GM19468 (cell line): ENCODE measurements around the gene PSENEN.

Experiments used
- ATAC-seq: cut with Tn5 transposase; IDR thresholded peaks from one replicate; pipeline ENCODE4 v1.9.1; 2021; ENCODE audit warnings: mild to moderate bottlenecking, moderate library complexity, moderate number of reproducible peaks; ENCODE audit not compliant: unreplicated experiment; ENCODE audit errors: extremely low read depth

PSENEN gene

GRCh38 chr19:35731779-35732405 lies 13.6 kb upstream of the PSENEN start:
- no peak for ATAC-seq

GRCh38 chr19:35732540-35733179 lies 12.8 kb upstream of the PSENEN start:
- no peak for ATAC-seq

- no peak for ATAC-seq
Observed at GRCh38 chr19:35733180-35734125, 12.0 kb upstream of the PSENEN start.

GRCh38 chr19:35734273-35734672 lies 11.2 kb upstream of the PSENEN start:
- ATAC-seq = no peak

- no peak for ATAC-seq
Observed at GRCh38 chr19:35734889-35735288, 10.6 kb upstream of the PSENEN start.

- no peak for ATAC-seq
Observed at GRCh38 chr19:35736913-35737886, 8.3 kb upstream of the PSENEN start.

- ATAC-seq = no peak
Observed at GRCh38 chr19:35738021-35738886, 7.2 kb upstream of the PSENEN start.

- no peak for ATAC-seq
Observed at GRCh38 chr19:35738887-35739229, 6.6 kb upstream of the PSENEN start.

- ATAC-seq = no peak
Observed at GRCh38 chr19:35739275-35740107, 6.0 kb upstream of the PSENEN start.

GRCh38 chr19:35740108-35740422 lies 5.4 kb upstream of the PSENEN start:
- no peak for ATAC-seq

- ATAC-seq = peak; percentile 50
Observed at GRCh38 chr19:35740423-35741202, 4.8 kb upstream of the PSENEN start.

- no peak for ATAC-seq
Observed at GRCh38 chr19:35741203-35741515, 4.3 kb upstream of the PSENEN start.

GRCh38 chr19:35742121-35742724 lies 3.2 kb upstream of the PSENEN start, which contains the start of gene IGFLR1:
TSS of gene IGFLR1 (minus strand) at chr19:35742452. CDS start at chr19:35741180, 1,272 bp downstream.
- ATAC-seq = no peak

GRCh38 chr19:35743640-35744429 lies 1.6 kb upstream of the PSENEN start:
- ATAC-seq = no peak

- ATAC-seq = no peak
Observed at GRCh38 chr19:35744430-35745327, 772 bp upstream of the PSENEN start.

GRCh38 chr19:35746087-35746462 lies 624 bp downstream of the PSENEN start:
- no peak for ATAC-seq
